ENCODE data around the gene IDI1.

The IDI1 gene

GRCh38 chr10:992871-993270, 56.0 kb downstream of the IDI1 start:
- no peak for DNase-seq (ENCODE audit: low read depth)

GRCh38 chr10:992467-992866, 56.5 kb downstream of the IDI1 start:
- DNase-seq (ENCODE audit: low read depth) = no peak

- DNase-seq (ENCODE audit: low read depth) = no peak
These were observed 58.1 kb downstream of the IDI1 start for GRCh38 chr10:990808-991207.

Measured in GM04503 (cell line).